GM21737 (cell line): ENCODE results near the gene ZFC3H1.
"Not testable (repeated sequence)": the region's sequence is repeated elsewhere in the genome, so short reads cannot be mapped to it uniquely, and the experiment has no call there.

Source experiments
- ATAC-seq: cut with Tn5 transposase; IDR thresholded peaks from one replicate; pipeline ENCODE4 v1.9.1; 2021; ENCODE audit warnings: mild to moderate bottlenecking, moderate library complexity; ENCODE audit not compliant: unreplicated experiment

ZFC3H1 gene

GRCh38 chr12:71587012-71587411, 76.6 kb downstream of the ZFC3H1 start:
- ATAC-seq, result no peak

GRCh38 chr12:71585218-71585617, 78.4 kb downstream of the ZFC3H1 start:
- ATAC-seq, result no peak

GRCh38 chr12:71584356-71584755, 79.3 kb downstream of the ZFC3H1 start:
- ATAC-seq, result no peak

GRCh38 chr12:71582925-71583324, 80.7 kb downstream of the ZFC3H1 start:
- ATAC-seq, result no peak

GRCh38 chr12:71581206-71581605, 82.4 kb downstream of the ZFC3H1 start:
- ATAC-seq, result no peak

GRCh38 chr12:71578694-71579258, 84.9 kb downstream of the ZFC3H1 start:
- no peak for ATAC-seq

GRCh38 chr12:71576496-71576895, 87.2 kb downstream of the ZFC3H1 start:
- no peak for ATAC-seq

- ATAC-seq, result not testable (repeated sequence)
Observed at GRCh38 chr12:71569885-71570284, 93.8 kb downstream of the ZFC3H1 start.

GRCh38 chr12:71567537-71567936, 96.1 kb downstream of the ZFC3H1 start:
- ATAC-seq, result no peak

- no peak for ATAC-seq
Observed at GRCh38 chr12:71566655-71567054, 97.0 kb downstream of the ZFC3H1 start.

GRCh38 chr12:71565535-71565934, 98.1 kb downstream of the ZFC3H1 start:
- ATAC-seq, result no peak

- no peak for ATAC-seq
Observed at GRCh38 chr12:71562676-71563595, 100.7 kb downstream of the ZFC3H1 start.
